ENCODE results near the gene CLGN.

- TF ChIP-seq ZNF891 (CRISPR knock-in tag; IDR thresholded peaks at IDR 0.05) (peak; percentile 96), CTCF (CRISPR knock-in tag; IDR thresholded peaks at IDR 0.05) (no peak), POLR2A (IDR thresholded peaks at IDR 0.05; ENCODE audit: insufficient read depth in 1 of 2, low read depth in 2 of 2, low read length in 2 of 2) (peak in 1 of 2 experiments; percentile 82; a peak in 3 of 4 replicates)
These were observed 53.9 kb downstream of the CLGN start, which contains the start of gene SCOC for GRCh38 chr4:140373328-140374129.
